ENCODE data around the gene YPEL1.

DNA sequence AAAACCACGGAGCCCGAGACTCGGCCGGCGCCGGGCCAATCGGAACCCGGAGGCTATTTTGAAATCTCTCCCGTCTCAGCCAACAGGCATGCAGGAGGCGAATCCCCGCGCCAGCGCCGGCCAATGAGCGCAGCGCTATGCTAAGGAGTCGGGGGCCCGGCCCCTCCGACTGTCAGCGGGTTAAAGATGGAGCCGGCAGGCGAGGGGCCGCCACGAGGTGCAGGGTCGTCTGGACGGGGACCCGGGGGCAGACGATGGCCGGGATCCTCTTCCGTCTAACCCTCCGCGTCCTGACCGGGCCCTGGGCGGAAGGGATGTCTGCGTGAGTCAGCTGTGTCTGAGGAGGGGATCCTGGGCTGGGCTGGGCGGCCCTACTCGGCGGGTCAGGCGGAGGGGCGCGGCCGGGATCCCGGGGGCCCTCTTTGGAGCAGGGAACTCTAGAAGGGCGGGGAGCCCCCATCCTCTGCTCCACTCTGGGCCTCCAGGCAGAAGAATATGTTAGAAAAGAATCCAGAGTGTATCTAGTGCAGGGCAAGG is 83.5 kb downstream of the YPEL1 start:
- TF ChIP-seq, protein P1, sequence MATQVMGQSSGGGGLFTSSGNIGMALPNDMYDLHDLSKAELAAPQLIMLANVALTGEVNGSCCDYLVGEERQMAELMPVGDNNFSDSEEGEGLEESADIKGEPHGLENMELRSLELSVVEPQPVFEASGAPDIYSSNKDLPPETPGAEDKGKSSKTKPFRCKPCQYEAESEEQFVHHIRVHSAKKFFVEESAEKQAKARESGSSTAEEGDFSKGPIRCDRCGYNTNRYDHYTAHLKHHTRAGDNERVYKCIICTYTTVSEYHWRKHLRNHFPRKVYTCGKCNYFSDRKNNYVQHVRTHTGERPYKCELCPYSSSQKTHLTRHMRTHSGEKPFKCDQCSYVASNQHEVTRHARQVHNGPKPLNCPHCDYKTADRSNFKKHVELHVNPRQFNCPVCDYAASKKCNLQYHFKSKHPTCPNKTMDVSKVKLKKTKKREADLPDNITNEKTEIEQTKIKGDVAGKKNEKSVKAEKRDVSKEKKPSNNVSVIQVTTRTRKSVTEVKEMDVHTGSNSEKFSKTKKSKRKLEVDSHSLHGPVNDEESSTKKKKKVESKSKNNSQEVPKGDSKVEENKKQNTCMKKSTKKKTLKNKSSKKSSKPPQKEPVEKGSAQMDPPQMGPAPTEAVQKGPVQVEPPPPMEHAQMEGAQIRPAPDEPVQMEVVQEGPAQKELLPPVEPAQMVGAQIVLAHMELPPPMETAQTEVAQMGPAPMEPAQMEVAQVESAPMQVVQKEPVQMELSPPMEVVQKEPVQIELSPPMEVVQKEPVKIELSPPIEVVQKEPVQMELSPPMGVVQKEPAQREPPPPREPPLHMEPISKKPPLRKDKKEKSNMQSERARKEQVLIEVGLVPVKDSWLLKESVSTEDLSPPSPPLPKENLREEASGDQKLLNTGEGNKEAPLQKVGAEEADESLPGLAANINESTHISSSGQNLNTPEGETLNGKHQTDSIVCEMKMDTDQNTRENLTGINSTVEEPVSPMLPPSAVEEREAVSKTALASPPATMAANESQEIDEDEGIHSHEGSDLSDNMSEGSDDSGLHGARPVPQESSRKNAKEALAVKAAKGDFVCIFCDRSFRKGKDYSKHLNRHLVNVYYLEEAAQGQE (IDR thresholded peaks at IDR 0.05; ENCODE audit: low read depth), result no peak
- TF ChIP-seq, protein P2, sequence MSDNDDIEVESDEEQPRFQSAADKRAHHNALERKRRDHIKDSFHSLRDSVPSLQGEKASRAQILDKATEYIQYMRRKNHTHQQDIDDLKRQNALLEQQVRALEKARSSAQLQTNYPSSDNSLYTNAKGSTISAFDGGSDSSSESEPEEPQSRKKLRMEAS (IDR thresholded peaks at IDR 0.05), result peak; percentile 88
- TF ChIP-seq NFIC (IDR thresholded peaks at IDR 0.05), result no peak
- TF ChIP-seq TAF1 (IDR thresholded peaks at IDR 0.05; ENCODE audit: low read depth), result peak; percentile 75
- TF ChIP-seq EP300 (IDR thresholded peaks at IDR 0.05; ENCODE audit: borderline replicate concordance), result no peak
- no peak for TF ChIP-seq CREB1 (IDR thresholded peaks at IDR 0.05; ENCODE audit: low read depth)
- TF ChIP-seq RAD21 (IDR thresholded peaks at IDR 0.05; ENCODE audit: low read depth), result no peak
- peak; percentile 84 for TF ChIP-seq YY1 (IDR thresholded peaks at IDR 0.05; ENCODE audit: low read depth)
- TF ChIP-seq FOXM1 (IDR thresholded peaks at IDR 0.05; ENCODE audit: borderline replicate concordance, low read depth), result peak; percentile 76
- TF ChIP-seq TCF12 (IDR thresholded peaks at IDR 0.05; ENCODE audit: low read depth), result no peak
- TF ChIP-seq, protein P3, sequence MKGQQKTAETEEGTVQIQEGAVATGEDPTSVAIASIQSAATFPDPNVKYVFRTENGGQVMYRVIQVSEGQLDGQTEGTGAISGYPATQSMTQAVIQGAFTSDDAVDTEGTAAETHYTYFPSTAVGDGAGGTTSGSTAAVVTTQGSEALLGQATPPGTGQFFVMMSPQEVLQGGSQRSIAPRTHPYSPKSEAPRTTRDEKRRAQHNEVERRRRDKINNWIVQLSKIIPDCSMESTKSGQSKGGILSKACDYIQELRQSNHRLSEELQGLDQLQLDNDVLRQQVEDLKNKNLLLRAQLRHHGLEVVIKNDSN (IDR thresholded peaks at IDR 0.05), result 0 out of 2 replicates have a peak, but pooled peaks have one; percentile 20
- TF ChIP-seq EGR1 (IDR thresholded peaks at IDR 0.05), result no peak

Measured in Ishikawa (cell line).